Spleen (tissue), 7 donors: ENCODE results near the gene ESYT2.

Source experiments
- POLR2A ChIP-seq, 3 donors: fragments of 450-650 bp; IDR thresholded peaks; one replicate each; pipeline ENCODE4 v1.5.1; 2017; ENCODE audit warnings: antibody characterized with exemption in 3 of 3, mild to moderate bottlenecking in 1 of 3
- TF ChIP-seq, protein P1 (sequence below), 11 experiments: fragments of 200-600 bp in 7 of 11; fragments of 450-650 bp in 4 of 11; sonication (generic) in 4 of 11; IDR thresholded peaks in 8 of 11; conservative IDR thresholded peaks in 3 of 11; 1 replicate in 7 of 11; 2 replicates in 4 of 11; pipeline versions ENCODE4 v1.4.0 to v1.8.0; 2016 to 2021; ENCODE audit warnings: antibody characterized with exemption in 11 of 11, inconsistent platforms in 4 of 11, mild to moderate bottlenecking in 1 of 11
- donor health status: DM: no; HTN: no; CAD: no; lungs with moderate emphysema.
- donor health status: DM: no; HTN: no; CAD: no.
- donor health status: DM: no; HTN: no; CAD: no.

DNA sequence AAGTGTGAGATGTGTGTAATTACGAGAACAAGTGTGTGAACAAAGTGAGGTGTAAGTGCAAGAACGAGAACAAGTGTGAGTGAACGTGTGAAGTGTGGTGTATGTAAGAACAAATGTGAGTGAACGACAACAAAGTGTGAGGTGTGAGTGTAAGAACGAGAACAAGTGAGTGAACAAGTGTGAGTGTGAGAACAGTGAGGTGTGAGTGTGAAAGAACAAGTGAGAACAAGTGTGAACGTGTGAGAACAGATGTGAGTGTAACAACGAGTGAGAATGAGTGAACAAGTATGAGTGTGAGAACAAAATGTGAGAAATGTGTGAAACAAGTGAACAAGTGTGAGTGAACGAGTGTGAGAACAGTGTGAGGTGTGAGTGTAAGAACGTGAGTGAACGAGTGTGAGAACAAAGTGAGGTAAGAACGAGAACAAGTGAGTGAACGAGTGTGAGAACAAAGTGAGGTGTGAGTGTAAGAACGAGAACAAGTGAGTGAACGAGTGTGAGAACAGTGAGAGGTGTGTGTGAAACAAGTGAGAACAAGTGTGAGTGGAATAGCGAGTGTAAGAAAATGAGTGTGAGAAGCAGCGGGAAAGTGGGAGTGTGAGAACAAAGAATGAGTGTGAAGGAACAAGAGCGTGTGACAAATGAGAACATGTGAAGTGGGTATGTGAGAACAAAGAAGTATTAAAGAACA lies 47.2 kb downstream of the ESYT2 start:
- TF ChIP-seq, protein P1, sequence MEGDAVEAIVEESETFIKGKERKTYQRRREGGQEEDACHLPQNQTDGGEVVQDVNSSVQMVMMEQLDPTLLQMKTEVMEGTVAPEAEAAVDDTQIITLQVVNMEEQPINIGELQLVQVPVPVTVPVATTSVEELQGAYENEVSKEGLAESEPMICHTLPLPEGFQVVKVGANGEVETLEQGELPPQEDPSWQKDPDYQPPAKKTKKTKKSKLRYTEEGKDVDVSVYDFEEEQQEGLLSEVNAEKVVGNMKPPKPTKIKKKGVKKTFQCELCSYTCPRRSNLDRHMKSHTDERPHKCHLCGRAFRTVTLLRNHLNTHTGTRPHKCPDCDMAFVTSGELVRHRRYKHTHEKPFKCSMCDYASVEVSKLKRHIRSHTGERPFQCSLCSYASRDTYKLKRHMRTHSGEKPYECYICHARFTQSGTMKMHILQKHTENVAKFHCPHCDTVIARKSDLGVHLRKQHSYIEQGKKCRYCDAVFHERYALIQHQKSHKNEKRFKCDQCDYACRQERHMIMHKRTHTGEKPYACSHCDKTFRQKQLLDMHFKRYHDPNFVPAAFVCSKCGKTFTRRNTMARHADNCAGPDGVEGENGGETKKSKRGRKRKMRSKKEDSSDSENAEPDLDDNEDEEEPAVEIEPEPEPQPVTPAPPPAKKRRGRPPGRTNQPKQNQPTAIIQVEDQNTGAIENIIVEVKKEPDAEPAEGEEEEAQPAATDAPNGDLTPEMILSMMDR (IDR thresholded peaks at IDR 0.05 in 8 of 11, conservative IDR thresholded peaks at IDR 0.05 in 3 of 11): no peak
- no peak for TF ChIP-seq POLR2A (IDR thresholded peaks at IDR 0.05)
